KBM-7 (cell line): ENCODE results near the gene P2RX6.
"Not testable (repeated sequence)": the region's sequence is repeated elsewhere in the genome, so short reads cannot be mapped to it uniquely, and the experiment has no call there.

Experiments
- DNase-seq: peaks from one replicate; pipeline ENCODE4 v3.0.0-alpha.2; 2015
- in situ Hi-C: fragments of 300-500 bp; cut with MboI; formaldehyde crosslinking; loops from 2 replicates; pipeline ENCODE4 v1.14.3; 2020; ENCODE audit warnings: low sequenced_read_pairs, low pct_unique_long_range_greater_than_20kb, mixed read lengths

P2RX6 gene

DNA sequence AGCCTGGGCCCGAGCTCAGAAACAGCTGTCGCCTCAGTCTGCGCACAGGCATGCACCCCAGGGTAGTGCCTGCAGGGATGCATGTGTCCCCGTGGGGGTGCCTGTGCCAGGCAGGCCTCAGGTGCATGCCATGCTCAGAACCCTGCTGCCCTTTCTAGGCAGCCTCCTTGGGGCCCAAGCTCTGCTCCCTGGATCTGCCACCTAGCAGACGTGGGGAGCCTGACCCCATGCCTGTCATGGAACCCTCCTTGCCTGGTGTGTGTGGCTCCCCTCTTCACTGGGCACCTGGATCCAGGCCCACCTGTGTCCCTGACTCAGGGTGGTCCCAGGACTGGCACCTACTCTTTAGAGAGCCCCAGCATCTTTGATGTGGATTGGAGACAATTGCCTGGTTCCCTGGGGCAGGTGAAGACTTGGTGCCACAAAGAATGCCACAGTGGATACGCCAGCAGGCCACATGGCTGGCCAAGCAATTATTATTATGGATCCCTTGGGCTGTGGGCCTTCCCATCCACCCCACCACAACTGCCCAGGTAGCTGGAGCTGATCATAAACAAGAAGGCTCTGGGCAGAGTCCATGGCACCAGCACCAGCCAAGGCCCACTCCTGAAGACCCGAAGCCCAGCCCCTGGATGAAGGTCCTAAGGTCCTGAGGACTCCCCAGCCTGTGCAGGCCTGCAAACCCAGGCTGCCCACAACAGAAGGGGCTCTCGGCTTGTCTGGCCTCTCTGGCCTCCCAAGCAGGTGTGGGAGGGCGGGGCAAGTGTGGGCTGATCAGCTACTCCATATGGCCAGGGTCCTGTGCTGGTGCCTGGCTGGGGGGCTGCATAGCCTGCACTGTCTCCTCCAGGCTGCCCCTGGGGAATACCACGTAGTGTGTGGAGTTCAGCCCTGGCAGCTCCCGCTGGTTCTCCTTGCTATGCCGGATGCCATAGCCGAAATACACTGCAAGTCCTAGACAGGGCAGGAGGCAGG lies 13.6 kb downstream of the P2RX6 start:
- DNase-seq: no peak

DNA sequence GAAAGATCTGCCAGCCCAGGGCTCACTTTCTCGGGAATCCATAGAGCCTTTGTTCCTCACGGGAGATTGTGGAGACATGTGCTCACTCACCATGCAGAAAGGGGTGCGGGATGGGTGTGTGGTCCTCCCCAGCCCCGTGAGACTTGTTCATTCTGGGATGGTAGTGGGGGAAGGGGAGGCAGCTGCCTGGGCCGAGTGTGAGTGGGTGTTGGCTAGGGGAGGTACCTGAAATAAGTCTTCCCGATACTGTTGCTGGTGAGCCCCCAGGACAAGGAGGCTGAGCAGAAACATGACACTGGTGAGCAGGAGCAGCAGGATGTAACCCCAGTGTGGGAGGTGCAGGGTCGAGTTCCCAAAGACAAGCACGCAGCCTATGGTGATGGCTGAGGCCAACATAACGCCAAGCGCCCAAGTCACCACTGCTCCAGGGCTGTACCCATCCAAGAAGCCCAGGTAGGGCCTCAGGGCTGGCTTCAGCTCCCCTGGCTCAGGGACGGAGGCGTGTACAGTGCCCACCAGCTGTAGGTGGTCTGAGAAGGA lies 14.6 kb downstream of the P2RX6 start:
- DNase-seq: no peak
- in situ Hi-C loops: no loop called here

More for the DNA sequence above, 13.6 kb downstream of the P2RX6 start:
- in situ Hi-C loops: no loop called here

DNA sequence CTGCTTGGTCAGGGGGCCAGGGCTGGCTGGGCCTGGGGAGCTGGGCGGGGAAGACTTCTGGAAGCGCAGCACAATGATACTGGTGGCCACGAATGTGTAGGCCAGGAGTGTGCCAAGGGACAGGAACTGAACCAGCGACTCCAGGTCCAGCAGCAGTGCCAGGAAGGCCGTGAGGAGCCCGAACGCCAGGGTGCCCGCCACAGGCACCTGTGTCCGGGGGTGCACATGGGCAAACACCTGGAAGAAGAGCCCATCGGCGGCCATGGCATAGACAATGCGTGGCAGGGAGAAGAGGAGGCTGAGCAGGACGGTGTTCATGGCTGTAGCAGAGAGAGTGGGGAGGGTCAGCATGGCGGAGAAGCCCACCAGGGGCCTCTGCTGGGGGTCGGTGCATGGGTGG lies 15.1 kb downstream of the P2RX6 start:
- no peak for DNase-seq
- in situ Hi-C loops: no loop called here

DNA sequence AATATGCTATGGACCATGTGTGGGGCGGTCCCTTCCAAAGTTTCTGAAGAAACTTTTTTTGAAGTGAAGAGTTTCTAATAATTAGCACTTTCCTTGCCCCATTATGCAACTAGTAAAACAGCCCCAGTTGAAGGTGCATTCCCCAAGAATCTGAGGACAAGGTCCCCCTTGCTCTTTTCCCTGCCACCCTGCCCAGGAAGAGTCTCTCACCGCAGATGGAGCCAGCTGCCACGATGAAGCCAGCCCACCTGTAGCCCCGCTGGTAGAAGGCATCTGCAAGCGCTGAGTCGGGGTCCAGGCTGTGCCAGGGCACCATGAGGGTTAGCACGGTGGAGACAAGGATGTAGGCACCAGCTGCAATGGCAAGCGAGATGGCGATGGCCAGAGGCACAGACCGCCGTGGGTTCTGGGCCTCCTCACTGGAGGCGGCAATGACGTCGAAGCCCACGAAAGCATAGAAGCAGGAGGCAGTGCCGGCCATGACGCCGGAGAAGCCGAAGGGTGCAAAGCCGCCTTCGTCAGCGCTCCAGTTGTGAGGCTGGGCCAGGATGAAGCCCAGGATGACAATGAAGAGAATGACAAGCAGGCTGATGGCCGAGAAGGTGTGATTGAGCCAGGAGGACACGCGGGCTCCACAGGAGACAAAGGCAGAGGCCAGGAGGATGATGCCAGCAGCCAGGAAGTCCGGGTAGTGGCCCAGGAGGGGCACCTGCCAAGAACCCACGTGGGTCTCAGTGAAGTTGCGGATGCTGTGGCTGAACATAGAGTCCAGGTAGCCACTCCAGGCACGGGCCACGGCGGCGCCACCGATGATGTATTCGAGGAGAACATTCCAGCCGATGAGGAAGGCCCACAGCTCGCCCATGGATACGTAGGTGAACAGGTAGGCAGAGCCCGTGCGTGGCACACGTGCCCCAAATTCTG lies 15.9 kb downstream of the P2RX6 start:
- in situ Hi-C loops: no loop called here

DNA sequence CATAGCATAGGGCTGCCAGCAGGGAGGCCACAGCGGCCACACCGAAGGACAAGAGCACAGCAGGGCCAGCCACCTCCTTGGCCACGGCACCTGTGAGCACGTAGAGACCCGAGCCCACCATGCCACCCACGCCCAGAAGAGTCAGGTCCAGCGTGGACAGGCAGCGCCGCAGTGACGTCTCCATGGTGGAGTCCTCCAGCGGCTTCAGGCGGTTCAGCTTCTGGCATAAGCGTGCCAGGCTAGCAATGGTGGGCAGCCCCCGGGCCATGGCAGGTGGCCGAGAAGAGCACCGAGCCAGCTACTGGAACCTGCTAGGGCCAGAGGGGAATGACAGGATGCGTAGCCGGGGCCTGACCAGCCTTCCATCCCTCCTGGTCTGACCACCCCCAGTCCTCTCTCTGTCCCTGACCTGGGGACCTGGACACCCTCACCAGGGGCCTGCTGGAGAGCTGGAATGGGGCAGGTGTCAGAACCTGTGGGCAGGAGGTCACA lies 16.6 kb downstream of the P2RX6 start:
- no peak for DNase-seq
- in situ Hi-C loops: no loop called here

More for the DNA sequence above, 15.9 kb downstream of the P2RX6 start:
- DNase-seq: no peak

DNA sequence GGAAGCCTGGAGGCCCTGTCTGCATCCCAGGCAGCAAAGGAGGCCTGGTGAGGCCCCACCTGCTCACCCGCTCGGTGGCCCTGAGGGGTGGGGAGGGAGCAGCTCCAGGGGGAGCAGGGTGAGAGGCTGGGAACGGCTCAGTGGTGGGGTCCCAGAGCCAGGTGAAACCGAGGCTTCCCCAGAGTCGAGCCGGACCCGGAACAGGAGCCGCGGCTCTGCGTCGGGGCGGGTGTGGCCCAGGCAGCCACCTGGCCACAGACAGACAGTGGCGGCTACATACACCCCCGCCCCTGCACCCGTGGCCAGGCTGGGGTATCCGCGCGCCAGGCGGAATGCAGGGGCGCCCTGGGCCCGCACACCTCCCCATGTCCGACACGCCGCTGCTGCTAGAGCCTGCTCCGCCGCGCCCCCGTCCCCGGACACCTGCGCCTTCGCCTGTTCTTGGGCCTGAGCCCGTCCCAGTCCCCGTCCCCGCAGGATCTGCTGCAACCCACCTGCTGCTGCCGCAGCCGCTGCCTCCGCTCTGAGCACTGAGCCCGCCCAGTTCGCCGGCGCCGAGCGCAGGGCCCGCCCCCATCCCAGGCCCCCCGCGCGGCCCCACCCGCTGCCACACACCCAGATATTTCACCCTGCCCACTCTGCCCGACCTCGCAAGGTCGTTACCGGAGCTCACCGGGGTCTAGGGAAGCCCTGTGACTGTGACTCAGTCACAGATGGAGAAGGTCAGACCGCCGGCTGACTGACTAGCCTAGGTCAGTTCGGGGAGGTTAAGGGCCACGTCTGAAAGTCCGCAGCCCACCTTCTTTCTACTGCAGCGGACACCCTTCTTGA lies 17.3 kb downstream of the P2RX6 start, which contains the start of gene SLC7A4:
TSS of gene SLC7A4 (minus strand) at position 525 of the 831 bp plus-strand sequence. CDS start 749 bp downstream, outside the sequence.
- no peak for DNase-seq
- in situ Hi-C loops: no loop called here

DNA sequence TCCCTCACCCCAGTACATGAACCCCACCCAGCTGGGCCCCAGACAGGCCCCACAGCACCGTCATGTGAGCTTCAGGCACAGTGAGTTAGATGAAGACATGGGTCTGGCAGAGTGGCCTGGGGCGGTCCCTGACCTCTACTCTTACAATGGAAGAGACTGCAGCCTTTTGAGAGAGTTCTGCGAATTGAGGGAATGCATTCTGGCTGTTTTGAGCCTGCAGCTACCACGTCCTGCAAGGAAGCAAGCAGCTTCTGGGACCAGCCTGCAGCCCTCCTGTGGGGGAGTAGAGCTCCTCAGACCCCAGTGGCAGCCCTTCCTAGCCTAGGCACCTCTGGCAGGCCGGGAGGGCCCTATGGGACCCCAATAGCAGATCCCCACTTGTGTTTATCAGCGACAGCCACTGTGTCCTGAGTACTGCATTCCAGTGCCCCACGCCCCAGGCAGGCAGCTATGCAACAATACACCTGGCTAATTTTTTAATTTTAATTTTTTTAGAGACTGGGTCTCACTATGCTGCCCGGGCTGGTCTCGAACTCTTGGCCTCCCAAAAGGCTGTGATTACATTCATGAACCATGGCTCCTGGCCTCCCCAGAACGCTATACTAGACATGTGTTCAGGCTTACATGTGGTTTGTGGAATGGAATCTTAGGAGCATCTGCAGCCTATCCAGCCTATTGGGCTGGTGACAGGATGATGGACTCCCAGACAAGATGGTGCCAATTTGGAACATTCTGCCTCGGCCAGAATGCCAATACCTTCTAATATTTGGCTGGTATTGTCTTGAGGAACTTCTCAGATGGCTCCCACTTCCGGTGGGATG lies 18.1 kb downstream of the P2RX6 start:
- in situ Hi-C loops: no loop called here
- no peak for DNase-seq

DNA sequence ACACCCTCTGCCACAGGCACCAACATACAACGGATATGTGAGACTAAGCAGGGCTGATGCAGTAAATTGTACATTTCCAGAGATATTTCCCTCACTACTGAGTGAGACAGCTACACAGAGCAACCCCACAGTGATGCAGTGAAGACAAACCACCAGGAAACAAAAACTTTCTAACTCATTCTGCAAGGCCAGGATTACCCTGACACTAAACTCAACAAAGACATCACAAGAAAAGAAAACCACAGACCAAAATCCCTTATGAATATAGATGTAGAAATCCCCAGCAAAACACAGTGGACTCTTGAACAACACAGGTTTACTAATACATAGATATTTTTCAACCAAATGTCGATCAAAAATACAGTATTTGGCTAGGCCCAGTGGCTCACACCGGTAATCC lies 18.9 kb downstream of the P2RX6 start:
- DNase-seq: no peak
- in situ Hi-C loops: no loop called here

DNA sequence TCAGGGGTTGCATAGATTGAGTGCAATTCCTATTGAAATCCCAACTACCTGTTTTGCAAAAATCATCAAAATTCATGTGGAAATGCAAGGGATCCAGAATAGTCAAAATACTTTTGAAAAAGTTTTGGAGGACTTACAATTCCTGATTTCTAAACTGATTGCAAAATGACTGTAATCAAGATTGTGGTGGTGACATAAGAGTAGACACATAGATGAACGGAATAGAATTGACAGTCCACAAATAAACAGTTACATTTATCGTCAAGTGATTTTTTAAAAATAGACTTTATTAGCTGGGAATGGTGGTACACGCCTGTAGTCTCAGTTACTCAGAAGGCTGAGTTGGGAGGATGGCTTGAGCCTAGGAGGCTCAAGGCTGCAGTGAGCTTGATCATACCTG lies 20.0 kb downstream of the P2RX6 start:
- in situ Hi-C loops: no loop called here
- DNase-seq: no peak

DNA sequence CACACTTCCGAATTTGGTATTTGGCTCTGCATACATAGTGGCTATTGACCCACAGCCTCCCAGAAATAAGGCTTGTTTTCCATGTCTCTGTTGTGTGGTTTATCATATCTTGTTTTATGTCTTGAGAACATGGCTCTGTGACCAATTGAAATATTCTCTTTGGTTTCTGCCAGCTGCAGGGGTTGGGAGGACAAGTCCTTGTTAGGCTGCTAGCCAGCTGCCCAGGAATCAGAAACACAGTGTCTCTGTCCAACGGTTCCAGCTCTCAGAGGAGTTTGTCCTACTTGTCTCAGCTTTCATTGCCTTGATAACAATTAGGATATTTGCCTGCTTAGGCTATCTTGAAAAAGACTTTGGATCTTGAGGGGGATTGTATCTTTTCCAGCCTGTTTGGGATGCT lies 23.4 kb downstream of the P2RX6 start:
- DNase-seq: no peak
- in situ Hi-C loops: no loop called here

DNA sequence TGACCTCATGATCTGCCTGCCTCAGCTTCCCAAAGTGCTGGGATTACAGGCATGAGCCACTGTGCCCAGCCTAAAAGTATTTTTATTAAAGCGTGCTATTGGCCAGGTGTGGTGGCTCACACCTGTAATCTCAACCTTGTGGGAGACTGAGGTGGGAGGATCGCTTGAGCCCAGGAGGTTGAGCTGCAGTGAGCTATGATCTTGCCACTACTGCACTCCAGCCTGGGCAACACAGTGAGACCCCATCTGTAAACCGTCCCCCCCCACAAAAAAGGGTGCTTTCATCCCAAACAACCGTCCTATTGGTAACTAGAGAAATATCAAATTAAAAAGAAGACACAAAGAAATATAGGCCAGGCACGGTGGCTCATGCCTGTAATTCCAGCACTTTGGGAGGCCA lies 24.2 kb downstream of the P2RX6 start:
- in situ Hi-C loops: not testable (repeated sequence)

DNA sequence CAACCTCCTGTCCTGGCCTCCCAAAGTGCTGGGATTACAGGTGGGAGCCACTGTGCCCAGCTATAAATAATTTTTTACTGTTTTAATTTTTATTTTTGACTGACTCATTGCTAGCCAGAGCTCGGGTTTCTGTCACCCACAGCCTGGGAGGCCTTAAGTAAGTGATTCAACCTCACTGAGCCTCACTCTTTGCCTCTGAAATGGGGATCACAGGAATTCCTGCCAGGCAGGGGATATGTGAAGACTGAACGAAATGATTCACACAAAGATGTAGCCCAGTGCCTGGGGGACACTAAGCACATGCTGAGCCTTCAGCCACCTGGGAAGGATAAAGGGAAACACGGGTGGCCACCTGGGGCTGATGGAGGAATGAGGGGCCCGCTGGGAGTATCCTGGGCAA lies 27.0 kb downstream of the P2RX6 start:
- DNase-seq: no peak
- in situ Hi-C loops: no loop called here

More for the DNA sequence above, 24.2 kb downstream of the P2RX6 start:
- not testable (repeated sequence) for DNase-seq

DNA sequence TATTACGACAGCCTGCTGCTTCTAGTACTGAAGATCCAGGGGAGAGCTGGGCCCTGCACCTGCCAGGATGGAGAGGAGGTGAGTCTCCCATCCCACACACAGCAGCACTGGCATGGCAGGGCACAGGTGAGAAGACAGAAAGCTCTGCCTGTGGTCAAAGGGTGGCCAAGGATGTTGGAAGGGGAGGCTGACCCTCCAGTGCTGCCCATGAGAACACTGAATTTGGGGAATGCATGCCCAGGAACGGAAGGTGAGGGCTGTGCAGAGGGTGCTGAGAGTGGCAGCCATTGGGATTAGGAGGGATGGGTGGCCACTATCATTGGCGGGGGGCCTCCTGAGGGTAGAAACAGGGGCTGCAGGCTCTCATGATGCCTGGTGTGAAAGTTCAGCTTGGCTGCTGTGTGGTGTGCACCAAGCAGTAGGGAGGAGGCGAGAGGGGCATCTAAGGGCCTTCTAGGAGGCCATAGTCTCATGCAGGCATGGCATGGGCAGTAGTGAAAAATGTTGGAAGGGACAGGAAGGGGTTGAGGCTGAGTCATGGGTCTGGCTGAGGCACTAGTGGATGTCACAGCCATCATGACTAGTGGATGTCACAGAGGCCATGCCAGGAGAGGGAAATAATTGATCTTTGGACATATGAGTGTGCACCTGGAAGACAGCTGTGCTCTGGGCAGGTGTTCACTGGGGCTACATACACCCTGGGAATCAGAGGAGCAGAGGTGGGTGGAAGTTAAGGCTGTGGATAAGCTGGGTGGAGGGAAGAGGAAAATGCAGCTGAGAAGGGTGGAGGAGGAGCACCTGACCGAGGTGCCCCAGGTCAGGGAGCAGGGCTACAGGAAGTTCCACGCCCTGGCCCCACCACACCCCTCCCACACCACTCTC lies 28.3 kb downstream of the P2RX6 start:
- in situ Hi-C loops: no loop called here
- DNase-seq: no peak

DNA sequence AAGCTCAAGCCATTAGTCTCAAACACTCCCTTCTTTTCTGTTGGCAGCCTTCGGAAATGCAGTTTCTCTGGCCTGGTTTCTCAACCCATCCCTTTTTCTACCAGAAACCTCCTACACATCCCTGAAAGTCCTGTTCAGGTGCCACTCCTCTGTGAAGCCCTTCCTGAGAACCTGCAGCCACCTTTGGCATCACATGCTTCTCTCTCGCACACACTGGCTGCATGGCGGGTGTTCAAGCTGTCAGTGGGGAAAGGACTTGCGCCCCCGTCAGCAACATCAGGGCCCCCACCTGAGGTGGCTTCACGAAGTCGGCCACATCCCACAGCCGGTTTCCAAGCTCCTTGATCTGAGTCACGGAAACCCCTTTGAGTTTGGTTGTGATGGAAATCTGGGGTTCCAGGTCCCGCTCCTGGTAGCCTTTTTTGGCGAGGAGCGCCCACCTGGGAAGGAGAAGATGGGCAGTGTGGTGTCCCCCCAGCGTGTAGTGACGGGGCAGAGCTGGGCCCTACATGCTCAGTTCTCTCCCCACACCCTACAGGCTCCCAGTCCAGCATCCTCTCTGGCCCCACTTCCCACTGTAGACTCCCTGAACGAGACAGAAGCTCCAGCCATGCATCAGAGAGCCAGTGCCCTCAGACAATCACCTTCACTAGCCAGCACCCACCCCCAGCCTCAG lies 29.0 kb downstream of the P2RX6 start:
- DNase-seq: no peak
- in situ Hi-C loops: no loop called here

DNA sequence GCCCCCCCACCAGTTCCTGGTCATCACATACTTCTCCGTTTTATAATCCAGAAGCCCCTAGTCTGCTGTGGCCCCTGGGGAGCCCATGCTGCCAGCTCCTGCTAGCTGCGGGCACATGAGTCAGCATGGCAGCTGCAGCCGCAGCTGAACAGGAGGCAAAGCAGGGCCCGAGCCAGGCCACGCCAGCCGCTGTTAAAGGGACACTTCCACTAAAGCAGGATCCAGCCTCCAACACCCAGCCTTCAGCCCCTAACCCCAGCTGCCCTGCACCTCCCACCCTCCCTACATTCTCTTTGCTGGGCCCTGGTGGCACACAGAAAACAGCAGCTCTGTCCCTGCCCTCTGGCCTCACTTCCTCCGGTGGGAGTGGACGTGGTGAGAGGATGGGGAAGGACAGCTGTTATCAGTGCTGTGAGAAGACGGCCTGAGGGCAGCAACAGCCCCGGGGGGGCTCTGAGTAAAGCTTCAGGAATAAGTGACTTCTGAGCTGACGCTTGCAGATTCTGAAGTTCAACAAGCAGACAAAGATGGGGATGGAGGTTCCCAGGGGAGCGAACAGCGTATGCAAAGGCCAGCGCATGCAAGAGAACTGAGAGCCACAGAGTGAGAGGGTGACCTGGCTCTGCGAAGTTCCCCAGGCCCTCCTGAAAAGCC lies 30.1 kb downstream of the P2RX6 start:
- peak; percentile 9 for DNase-seq
- in situ Hi-C loops: no loop called here
